GM12872 (cell line): ENCODE measurements around the gene ZMYND15.

Experiments
- CTCF ChIP-seq: IDR thresholded peaks from 3 replicates; pipeline ENCODE4 v1.5.1; 2011; ENCODE audit warnings: low read depth, mild to moderate bottlenecking, low read length, moderate library complexity; ENCODE audit not compliant: insufficient read depth

Gene ZMYND15

GRCh38 chr17:4739122-4740024 is at the start of gene ZMYND15, which contains the start of gene CXCL16:
Gene ZMYND15, plus strand, starts transcription at chr17:4739833. Its CDS starts 716 bp downstream, at chr17:4740549.
Gene CXCL16, minus strand, starts transcription at chr17:4739928. Its CDS starts 589 bp downstream, at chr17:4739339.
- no peak for TF ChIP-seq CTCF

GRCh38 chr17:4690745-4691144 is 48.9 kb upstream of the ZMYND15 start:
- TF ChIP-seq CTCF = no peak

GRCh38 chr17:4691686-4692085 is 47.9 kb upstream of the ZMYND15 start:
- TF ChIP-seq CTCF = no peak

GRCh38 chr17:4693416-4693815 is 46.2 kb upstream of the ZMYND15 start:
- no peak for TF ChIP-seq CTCF

- no peak for TF ChIP-seq CTCF
These were observed 43.2 kb upstream of the ZMYND15 start for GRCh38 chr17:4696437-4696805.

- no peak for TF ChIP-seq CTCF
These were observed 38.5 kb upstream of the ZMYND15 start for GRCh38 chr17:4701116-4701515.

GRCh38 chr17:4703330-4703691 is 36.3 kb upstream of the ZMYND15 start:
- TF ChIP-seq CTCF = no peak
